BE2C (cell line): ENCODE data around the gene CLINT1.

Experiments
- DNase-seq: peaks from one replicate; pipeline ENCODE4 v3.0.0-alpha.2; 2020
- H3K27me3 ChIP-seq: fragments of 250-450 bp; sonication (Bioruptor Pico); 2 replicates; pipeline ENCODE4 v1.5.1; 2020; ENCODE audit warnings: mild to moderate bottlenecking
- H3K36me3 ChIP-seq: fragments of 250-450 bp; sonication (Bioruptor Pico); 2 replicates; pipeline ENCODE4 v1.5.1; 2020; ENCODE audit warnings: mild to moderate bottlenecking
- H3K4me1 ChIP-seq: fragments of 250-450 bp; sonication (Bioruptor Pico); 2 replicates; pipeline ENCODE4 v1.5.1; 2020
- H3K4me3 ChIP-seq: 2 replicates; pipeline ENCODE4 v1.5.1; 2011; ENCODE audit warnings: low read depth, low read length
- H3K9me3 ChIP-seq: fragments of 250-450 bp; sonication (Bioruptor Pico); 2 replicates; pipeline ENCODE4 v1.5.1; 2020
- TF ChIP-seq, protein P1 (sequence below): IDR thresholded peaks from 2 replicates; pipeline ENCODE4 v1.5.1; 2012; ENCODE audit warnings: mild to moderate bottlenecking, low read depth, low read length

CLINT1 gene

DNA sequence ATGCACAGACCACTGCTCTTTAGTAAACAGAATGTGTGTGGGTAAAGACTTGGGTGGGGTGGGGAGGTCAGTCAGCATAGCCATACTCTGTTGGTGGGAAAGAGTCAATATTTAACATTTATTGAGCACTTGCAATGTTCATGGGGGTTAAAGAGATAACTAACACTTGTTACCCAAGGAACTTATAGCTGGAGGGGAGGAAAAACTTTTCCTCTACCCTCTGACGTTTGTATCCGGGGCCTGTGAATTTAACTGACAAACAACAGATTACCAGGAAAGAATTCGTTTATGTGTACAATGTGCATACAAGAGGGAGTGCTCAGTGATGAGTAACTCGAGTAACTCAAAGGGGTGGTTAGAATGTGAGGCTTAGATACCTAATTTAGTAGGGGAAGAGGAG is 6.8 kb upstream of the CLINT1 start:
- Histone ChIP-seq H3K9me3 (no peaks in the 10 kb centered on the region), H3K4me1 (no peaks in the 10 kb centered on the region), H3K4me3 (no peak overlapping the region), H3K36me3 (no peaks in the 10 kb centered on the region), H3K27me3 (no peaks in the 10 kb centered on the region)
- TF ChIP-seq, protein P1, sequence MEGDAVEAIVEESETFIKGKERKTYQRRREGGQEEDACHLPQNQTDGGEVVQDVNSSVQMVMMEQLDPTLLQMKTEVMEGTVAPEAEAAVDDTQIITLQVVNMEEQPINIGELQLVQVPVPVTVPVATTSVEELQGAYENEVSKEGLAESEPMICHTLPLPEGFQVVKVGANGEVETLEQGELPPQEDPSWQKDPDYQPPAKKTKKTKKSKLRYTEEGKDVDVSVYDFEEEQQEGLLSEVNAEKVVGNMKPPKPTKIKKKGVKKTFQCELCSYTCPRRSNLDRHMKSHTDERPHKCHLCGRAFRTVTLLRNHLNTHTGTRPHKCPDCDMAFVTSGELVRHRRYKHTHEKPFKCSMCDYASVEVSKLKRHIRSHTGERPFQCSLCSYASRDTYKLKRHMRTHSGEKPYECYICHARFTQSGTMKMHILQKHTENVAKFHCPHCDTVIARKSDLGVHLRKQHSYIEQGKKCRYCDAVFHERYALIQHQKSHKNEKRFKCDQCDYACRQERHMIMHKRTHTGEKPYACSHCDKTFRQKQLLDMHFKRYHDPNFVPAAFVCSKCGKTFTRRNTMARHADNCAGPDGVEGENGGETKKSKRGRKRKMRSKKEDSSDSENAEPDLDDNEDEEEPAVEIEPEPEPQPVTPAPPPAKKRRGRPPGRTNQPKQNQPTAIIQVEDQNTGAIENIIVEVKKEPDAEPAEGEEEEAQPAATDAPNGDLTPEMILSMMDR = no peak
- no peak for DNase-seq

DNA sequence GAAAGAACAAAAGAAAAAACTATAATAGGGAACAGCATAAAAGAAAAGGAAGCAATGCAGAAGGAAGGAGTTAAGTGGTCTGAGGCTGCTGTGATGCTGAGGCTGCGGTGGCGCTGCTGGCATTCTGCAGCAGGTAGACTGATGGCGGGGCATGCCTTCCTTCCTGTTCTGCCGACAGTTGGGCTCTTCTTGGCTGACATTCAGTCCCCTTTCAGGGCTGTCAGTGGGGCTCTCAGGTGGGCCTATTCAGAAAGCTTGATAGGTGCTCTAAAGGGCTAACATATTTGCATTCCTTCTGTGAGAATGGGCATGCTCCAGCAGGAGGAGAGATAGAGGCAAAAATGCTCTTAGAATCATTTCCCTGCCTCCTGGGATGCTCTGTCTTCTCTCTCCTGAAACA is 5.1 kb upstream of the CLINT1 start:
- Histone ChIP-seq H3K4me3 (no peak overlapping the region), H3K4me1 (no peaks in the 10 kb centered on the region), H3K9me3 (no peaks in the 10 kb centered on the region), H3K36me3 (no peaks in the 10 kb centered on the region), H3K27me3 (no peaks in the 10 kb centered on the region)
- TF ChIP-seq, protein P1 = no peak
- DNase-seq = no peak

DNA sequence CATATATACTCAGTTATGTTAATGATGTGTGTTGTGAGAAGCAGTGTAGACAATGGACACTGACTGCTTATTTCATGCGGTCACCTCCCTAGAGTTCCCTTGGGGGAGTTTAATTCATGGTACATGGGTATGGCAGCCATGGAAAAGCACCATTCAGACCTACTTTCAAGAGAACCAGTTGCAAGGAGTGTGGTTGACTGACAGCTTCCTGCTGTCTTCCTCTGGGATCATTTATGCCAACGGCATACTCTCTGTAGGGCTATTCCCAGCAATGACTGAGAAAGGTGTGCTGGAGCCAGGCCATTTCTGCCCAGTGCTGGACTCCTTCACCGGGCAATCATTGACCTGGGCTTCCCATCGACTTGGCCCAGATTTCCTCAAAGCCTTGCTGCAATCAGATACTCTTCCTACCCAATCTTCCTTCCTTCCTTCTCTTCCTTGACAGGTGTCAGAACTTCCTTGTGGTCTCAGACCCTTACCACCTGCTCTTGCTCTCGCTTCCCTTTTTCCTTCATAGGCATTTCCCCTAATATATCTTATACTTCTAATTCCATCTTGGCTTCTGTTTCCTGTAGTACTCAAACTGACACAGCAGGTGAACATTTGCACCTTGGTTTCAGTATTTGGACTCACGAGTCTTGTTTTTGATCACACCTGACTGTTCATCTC is 3.4 kb upstream of the CLINT1 start:
- Histone ChIP-seq H3K27me3 (no peaks in the 10 kb centered on the region), H3K4me3 (no peak overlapping the region)
- no peak for DNase-seq

DNA sequence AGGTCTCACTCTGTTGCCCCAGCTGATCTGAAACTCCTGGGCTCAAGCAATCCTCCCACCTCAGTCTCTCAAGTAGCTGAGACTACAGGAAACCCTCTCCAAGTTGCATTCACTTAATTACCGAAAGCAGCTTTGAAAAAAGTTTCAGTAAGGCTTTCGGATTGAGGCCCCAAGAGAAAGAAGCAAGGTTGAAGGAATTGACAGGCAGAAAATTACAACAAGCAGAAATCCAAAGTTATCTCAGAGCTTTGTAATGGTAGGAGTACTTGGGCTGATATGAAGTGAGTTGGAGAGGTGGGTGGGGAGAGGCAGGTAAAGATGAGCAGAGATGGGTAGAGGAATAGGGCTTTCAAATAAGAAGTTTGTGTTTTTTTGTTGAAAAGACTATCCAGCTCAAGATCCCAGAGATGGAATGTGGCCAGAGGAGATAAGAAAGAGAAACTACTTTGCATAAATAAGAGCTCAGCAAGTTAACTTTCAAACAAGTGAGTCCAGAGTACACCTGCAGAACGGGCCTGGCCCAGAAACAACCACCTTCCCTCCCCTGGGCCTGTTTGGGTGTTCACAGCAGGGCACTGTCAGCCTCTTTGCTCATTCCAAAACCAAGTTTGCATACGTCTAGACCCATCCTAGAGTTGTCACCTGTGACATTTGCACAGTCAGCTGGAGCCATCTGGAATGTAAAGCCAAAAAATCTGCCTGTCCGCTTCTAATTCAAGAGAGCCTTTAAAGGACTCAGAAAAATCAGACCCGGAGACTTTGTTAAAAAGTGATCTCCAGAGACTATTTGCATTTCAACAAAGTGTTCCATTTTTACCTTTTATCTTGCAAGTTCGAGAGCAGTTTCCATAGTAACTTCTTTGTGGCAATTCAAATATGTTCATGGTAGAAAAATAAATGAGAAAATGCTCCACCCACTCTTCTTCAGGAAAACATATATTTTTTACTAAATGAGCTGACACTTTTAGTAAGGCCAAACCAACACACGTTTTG is 2.2 kb upstream of the CLINT1 start:
- TF ChIP-seq, protein P1 = no peak
- H3K4me3 ChIP-seq = no peak overlapping the region
- H3K4me1 ChIP-seq = no peaks in the 10 kb centered on the region
- no peaks in the 10 kb centered on the region for H3K27me3 ChIP-seq
- H3K36me3 ChIP-seq = peaks cover 3% of the 10 kb centered on the region
- no peaks in the 10 kb centered on the region for H3K9me3 ChIP-seq
- DNase-seq = no peak

More for the DNA sequence above, 3.4 kb upstream of the CLINT1 start:
- TF ChIP-seq, protein P1 = no peak
- H3K36me3 ChIP-seq = no peaks in the 10 kb centered on the region
- no peaks in the 10 kb centered on the region for H3K4me1 ChIP-seq
- H3K9me3 ChIP-seq = no peaks in the 10 kb centered on the region

DNA sequence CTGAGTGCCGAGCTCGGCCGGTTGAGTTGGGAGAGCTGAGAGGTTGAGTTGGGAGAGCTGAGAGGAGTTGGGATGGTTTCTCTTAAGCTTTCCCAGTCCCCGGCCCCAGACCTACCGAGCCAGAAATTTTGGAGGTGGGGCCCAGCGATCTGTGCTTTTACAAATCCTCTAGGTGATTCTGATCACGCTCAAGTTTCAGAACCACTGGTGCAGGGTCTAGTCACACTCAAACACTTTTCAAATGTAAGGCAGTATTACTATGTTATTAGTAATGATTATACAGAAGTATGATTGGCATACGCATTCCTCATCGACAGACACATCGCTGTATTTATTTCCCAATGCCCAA is 256 bp upstream of the CLINT1 start:
- no peaks in the 10 kb centered on the region for H3K27me3 ChIP-seq
- H3K9me3 ChIP-seq = no peaks in the 10 kb centered on the region
- H3K4me1 ChIP-seq = no peaks in the 10 kb centered on the region
- TF ChIP-seq, protein P1 = no peak
- DNase-seq = no peak
- H3K4me3 ChIP-seq = peak overlapping the region; percentile 88
- peaks cover 7% of the 10 kb centered on the region for H3K36me3 ChIP-seq
